Ovary (tissue), 3 donors: ENCODE data around the gene ETV3.

Experiments
- EP300 ChIP-seq: sonication (generic); formaldehyde crosslinking; IDR thresholded peaks from one replicate; pipeline ENCODE4 v1.6.1; 2017; ENCODE audit warnings: antibody characterized with exemption
- POLR2A ChIP-seq: fragments of 450-650 bp; IDR thresholded peaks from one replicate; pipeline ENCODE4 v1.6.1; 2017; ENCODE audit warnings: antibody characterized with exemption, mild to moderate bottlenecking, moderate library complexity
- TF ChIP-seq, protein P1 (sequence below), 3 donors: fragments of 450-650 bp in 2 of 3; fragments of 200-600 bp in 1 of 3; IDR thresholded peaks; one replicate each; pipeline versions ENCODE4 v1.5.1 to v1.8.0; 2016 to 2022; ENCODE audit warnings: antibody characterized with exemption in 3 of 3, mild to moderate bottlenecking in 1 of 3
- donor health status: DM: no; HTN: no; CAD: no.

DNA sequence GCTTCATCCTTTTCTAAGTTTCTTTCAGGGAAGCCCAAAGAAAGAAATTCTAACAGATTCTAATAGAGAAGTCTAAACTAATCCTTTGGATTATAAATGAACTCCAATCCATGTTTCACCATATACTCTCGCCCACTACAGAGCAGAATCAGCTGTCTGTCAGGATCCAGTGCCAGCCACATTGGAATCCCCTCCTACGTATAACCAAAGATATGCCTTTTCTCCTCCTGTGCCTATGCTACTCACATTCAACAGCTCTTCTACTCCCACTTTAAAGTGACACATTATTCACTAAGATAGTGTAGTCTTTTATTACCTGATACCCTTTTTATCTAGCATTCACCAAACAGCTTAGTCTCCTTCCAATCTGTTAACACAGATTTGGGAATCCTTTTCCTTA lies 3.1 kb downstream of the ETV3 start:
- TF ChIP-seq, protein P1, sequence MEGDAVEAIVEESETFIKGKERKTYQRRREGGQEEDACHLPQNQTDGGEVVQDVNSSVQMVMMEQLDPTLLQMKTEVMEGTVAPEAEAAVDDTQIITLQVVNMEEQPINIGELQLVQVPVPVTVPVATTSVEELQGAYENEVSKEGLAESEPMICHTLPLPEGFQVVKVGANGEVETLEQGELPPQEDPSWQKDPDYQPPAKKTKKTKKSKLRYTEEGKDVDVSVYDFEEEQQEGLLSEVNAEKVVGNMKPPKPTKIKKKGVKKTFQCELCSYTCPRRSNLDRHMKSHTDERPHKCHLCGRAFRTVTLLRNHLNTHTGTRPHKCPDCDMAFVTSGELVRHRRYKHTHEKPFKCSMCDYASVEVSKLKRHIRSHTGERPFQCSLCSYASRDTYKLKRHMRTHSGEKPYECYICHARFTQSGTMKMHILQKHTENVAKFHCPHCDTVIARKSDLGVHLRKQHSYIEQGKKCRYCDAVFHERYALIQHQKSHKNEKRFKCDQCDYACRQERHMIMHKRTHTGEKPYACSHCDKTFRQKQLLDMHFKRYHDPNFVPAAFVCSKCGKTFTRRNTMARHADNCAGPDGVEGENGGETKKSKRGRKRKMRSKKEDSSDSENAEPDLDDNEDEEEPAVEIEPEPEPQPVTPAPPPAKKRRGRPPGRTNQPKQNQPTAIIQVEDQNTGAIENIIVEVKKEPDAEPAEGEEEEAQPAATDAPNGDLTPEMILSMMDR (IDR thresholded peaks at IDR 0.05), result no peak
- TF ChIP-seq EP300 (no peak), POLR2A (no peak)
